Measurements from ENCODE around the gene ZYG11A.

DNA sequence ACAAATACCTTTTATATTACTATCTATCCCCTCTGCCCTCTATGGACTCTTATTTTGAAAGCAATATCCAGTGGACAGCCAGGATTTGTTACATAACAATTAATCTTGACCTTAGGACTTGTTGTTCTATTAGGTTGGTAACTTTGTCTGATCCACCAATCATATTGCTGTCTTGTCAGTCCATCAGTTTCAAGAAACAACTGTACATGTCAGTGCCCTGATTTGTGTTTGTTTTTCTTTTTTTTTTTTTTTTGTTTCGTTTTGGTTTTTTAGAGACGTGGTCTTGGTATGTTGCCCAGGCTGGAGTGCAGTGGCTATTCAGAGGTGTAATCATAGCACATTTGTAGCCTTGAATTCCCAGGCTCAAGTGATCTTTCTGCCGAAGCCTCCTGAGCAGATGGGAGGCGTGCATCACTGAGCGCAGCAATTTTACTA, 83.0 kb downstream of the ZYG11A start:
- TF ChIP-seq, protein P1, sequence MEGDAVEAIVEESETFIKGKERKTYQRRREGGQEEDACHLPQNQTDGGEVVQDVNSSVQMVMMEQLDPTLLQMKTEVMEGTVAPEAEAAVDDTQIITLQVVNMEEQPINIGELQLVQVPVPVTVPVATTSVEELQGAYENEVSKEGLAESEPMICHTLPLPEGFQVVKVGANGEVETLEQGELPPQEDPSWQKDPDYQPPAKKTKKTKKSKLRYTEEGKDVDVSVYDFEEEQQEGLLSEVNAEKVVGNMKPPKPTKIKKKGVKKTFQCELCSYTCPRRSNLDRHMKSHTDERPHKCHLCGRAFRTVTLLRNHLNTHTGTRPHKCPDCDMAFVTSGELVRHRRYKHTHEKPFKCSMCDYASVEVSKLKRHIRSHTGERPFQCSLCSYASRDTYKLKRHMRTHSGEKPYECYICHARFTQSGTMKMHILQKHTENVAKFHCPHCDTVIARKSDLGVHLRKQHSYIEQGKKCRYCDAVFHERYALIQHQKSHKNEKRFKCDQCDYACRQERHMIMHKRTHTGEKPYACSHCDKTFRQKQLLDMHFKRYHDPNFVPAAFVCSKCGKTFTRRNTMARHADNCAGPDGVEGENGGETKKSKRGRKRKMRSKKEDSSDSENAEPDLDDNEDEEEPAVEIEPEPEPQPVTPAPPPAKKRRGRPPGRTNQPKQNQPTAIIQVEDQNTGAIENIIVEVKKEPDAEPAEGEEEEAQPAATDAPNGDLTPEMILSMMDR (IDR thresholded peaks at IDR 0.05) = no peak
- no peak for TF ChIP-seq TEAD4 (CRISPR knock-in tag; IDR thresholded peaks at IDR 0.05)

Measured in WTC11 (cell line).